Ovary (tissue), 3 donors: Measurements from ENCODE around the gene LEF1.

Experiments used
- EP300 ChIP-seq: sonication (generic); formaldehyde crosslinking; IDR thresholded peaks from one replicate; pipeline ENCODE4 v1.6.1; 2017; ENCODE audit warnings: antibody characterized with exemption
- POLR2A ChIP-seq: fragments of 450-650 bp; IDR thresholded peaks from one replicate; pipeline ENCODE4 v1.6.1; 2017; ENCODE audit warnings: antibody characterized with exemption, mild to moderate bottlenecking, moderate library complexity
- TF ChIP-seq, protein P1 (sequence below), 3 donors: fragments of 450-650 bp in 2 of 3; fragments of 200-600 bp in 1 of 3; IDR thresholded peaks; one replicate each; pipeline versions ENCODE4 v1.5.1 to v1.8.0; 2016 to 2022; ENCODE audit warnings: antibody characterized with exemption in 3 of 3, mild to moderate bottlenecking in 1 of 3
- donor health status: DM: no; HTN: no; CAD: no.

DNA sequence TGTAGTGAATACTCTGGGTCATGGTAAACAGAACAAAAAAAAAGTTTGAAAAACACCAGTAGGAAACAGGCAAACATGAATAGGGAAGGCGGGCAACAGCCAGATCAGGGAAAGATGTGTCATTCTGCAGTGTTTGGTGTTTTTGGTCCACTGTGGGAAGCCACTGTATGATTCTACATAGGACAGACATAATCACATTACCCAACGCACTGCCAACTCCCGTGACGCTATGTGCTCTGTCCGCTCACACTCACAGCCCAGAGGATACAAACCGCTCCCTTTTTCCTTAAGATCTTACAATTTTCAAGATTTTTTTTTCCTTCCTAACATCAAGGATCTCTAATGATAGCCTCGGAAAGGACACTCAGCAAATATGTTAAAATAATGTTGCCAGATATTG lies 119.7 kb downstream of the LEF1 start:
- TF ChIP-seq, protein P1, sequence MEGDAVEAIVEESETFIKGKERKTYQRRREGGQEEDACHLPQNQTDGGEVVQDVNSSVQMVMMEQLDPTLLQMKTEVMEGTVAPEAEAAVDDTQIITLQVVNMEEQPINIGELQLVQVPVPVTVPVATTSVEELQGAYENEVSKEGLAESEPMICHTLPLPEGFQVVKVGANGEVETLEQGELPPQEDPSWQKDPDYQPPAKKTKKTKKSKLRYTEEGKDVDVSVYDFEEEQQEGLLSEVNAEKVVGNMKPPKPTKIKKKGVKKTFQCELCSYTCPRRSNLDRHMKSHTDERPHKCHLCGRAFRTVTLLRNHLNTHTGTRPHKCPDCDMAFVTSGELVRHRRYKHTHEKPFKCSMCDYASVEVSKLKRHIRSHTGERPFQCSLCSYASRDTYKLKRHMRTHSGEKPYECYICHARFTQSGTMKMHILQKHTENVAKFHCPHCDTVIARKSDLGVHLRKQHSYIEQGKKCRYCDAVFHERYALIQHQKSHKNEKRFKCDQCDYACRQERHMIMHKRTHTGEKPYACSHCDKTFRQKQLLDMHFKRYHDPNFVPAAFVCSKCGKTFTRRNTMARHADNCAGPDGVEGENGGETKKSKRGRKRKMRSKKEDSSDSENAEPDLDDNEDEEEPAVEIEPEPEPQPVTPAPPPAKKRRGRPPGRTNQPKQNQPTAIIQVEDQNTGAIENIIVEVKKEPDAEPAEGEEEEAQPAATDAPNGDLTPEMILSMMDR (IDR thresholded peaks at IDR 0.05): no peak
- TF ChIP-seq EP300: no peak
- TF ChIP-seq POLR2A: no peak
